DMS114 treated with DMSO at 0.1 percent for 48 hours (cell line): ENCODE measurements around the gene COL4A4.
A peak's percentile ranks its signal among the peaks of the same experiment; 100 is the strongest.
"Not testable (repeated sequence)": the region's sequence is repeated elsewhere in the genome, so short reads cannot be mapped to it uniquely, and the experiment has no call there.

Experiments used
- DNase-seq: peaks from one replicate; lab custom pipeline; 2025; ENCODE audit not compliant: unreplicated experiment; lab: John Stamatoyannopoulos, UW

Gene COL4A4

GRCh38 chr2:227117852-227118251 lies 46.2 kb downstream of the COL4A4 start:
- DNase-seq = no peak

- no peak for DNase-seq
These were observed 47.0 kb downstream of the COL4A4 start for GRCh38 chr2:227117027-227117426.

GRCh38 chr2:227115761-227116160 lies 48.2 kb downstream of the COL4A4 start:
- DNase-seq = no peak

GRCh38 chr2:227106845-227107759 lies 56.9 kb downstream of the COL4A4 start:
- peak; percentile 64 for DNase-seq

- no peak for DNase-seq
These were observed 60.4 kb downstream of the COL4A4 start for GRCh38 chr2:227103583-227103982.

GRCh38 chr2:227099340-227099739 lies 64.7 kb downstream of the COL4A4 start:
- no peak for DNase-seq

GRCh38 chr2:227098162-227098515 lies 65.9 kb downstream of the COL4A4 start:
- DNase-seq = no peak

- no peak for DNase-seq
These were observed 66.4 kb downstream of the COL4A4 start for GRCh38 chr2:227097495-227098161.

- no peak for DNase-seq
These were observed 68.7 kb downstream of the COL4A4 start for GRCh38 chr2:227095346-227095745.

GRCh38 chr2:227082286-227082685 lies 81.7 kb downstream of the COL4A4 start:
- DNase-seq = no peak

- DNase-seq = no peak
These were observed 84.3 kb downstream of the COL4A4 start for GRCh38 chr2:227079726-227080125.

- not testable (repeated sequence) for DNase-seq
These were observed 98.9 kb downstream of the COL4A4 start for GRCh38 chr2:227065065-227065464.

- no peak for DNase-seq
These were observed 105.1 kb downstream of the COL4A4 start for GRCh38 chr2:227058888-227059399.

GRCh38 chr2:227057743-227058447 lies 106.1 kb downstream of the COL4A4 start:
- DNase-seq = no peak

- no peak for DNase-seq
These were observed 106.9 kb downstream of the COL4A4 start for GRCh38 chr2:227057060-227057459.

GRCh38 chr2:227054006-227054405 lies 110.0 kb downstream of the COL4A4 start:
- no peak for DNase-seq

- no peak for DNase-seq
These were observed 111.1 kb downstream of the COL4A4 start for GRCh38 chr2:227052879-227053278.

- DNase-seq = no peak
These were observed 120.0 kb downstream of the COL4A4 start for GRCh38 chr2:227043981-227044380.

GRCh38 chr2:227038550-227039189 lies 125.3 kb downstream of the COL4A4 start:
- no peak for DNase-seq

GRCh38 chr2:227036527-227036926 lies 127.5 kb downstream of the COL4A4 start:
- no peak for DNase-seq
